Lower lobe of right lung (tissue), 2 donors: ENCODE data around the gene ZNF688. TPM values are rescaled to one million over a fixed set of nuclear protein-coding genes. Genes with fewer than 3 reads are reported as not detected.

Experiments used
- ATAC-seq, 2 donors: fragments of 200-7000 bp; cut with Tn5 transposase; one replicate each; pipeline ENCODE4 v1.9.1; 2020 to 2022; ENCODE audit warnings: mild to moderate bottlenecking in 2 of 2, moderate library complexity in 2 of 2
- DNase-seq: peaks from one replicate; pipeline ENCODE4 v3.0.0-alpha.2; 2020
- H3K27ac ChIP-seq: fragments of 200-600 bp; one replicate; pipeline ENCODE4 v1.8.0; 2022
- H3K27me3 ChIP-seq: fragments of 200-600 bp; one replicate; pipeline ENCODE4 v1.8.0; 2022; ENCODE audit warnings: low read depth
- H3K36me3 ChIP-seq: fragments of 200-600 bp; one replicate; pipeline ENCODE4 v1.8.0; 2022; ENCODE audit warnings: mild to moderate bottlenecking
- H3K4me1 ChIP-seq: fragments of 200-600 bp; one replicate; pipeline ENCODE4 v1.8.0; 2022
- H3K4me3 ChIP-seq: fragments of 200-600 bp; one replicate; pipeline ENCODE4 v1.8.0; 2022; ENCODE audit warnings: mild to moderate bottlenecking
- H3K9me3 ChIP-seq: fragments of 200-600 bp; one replicate; pipeline ENCODE4 v1.8.0; 2022
- CTCF ChIP-seq: fragments of 200-600 bp; IDR thresholded peaks from one replicate; pipeline ENCODE4 v1.8.0; 2022; ENCODE audit warnings: antibody characterized with exemption, mild to moderate bottlenecking
- intact Hi-C: fragments of 100-400 bp; cut with DNase I; formaldehyde crosslinking; loops from one replicate; pipeline ENCODE4 v1.11.0; 2022
- total RNA-seq: library from RNA; stranded (reverse); fragmentation: NEBNext Ultra II Directional; extraction: Animal tissue kit (Norgen Biotek cat#: 25700); gene quantifications from one replicate; pipeline ENCODE4 v1.2.1, GENCODE V29; 2021
- donor health status: DM: no; HTN: yes; CAD: no; lungs with severe emphysema.

ZNF688 gene
- total RNA-seq, 1 donor from 2014 or later, result 13.5 TPM

DNA sequence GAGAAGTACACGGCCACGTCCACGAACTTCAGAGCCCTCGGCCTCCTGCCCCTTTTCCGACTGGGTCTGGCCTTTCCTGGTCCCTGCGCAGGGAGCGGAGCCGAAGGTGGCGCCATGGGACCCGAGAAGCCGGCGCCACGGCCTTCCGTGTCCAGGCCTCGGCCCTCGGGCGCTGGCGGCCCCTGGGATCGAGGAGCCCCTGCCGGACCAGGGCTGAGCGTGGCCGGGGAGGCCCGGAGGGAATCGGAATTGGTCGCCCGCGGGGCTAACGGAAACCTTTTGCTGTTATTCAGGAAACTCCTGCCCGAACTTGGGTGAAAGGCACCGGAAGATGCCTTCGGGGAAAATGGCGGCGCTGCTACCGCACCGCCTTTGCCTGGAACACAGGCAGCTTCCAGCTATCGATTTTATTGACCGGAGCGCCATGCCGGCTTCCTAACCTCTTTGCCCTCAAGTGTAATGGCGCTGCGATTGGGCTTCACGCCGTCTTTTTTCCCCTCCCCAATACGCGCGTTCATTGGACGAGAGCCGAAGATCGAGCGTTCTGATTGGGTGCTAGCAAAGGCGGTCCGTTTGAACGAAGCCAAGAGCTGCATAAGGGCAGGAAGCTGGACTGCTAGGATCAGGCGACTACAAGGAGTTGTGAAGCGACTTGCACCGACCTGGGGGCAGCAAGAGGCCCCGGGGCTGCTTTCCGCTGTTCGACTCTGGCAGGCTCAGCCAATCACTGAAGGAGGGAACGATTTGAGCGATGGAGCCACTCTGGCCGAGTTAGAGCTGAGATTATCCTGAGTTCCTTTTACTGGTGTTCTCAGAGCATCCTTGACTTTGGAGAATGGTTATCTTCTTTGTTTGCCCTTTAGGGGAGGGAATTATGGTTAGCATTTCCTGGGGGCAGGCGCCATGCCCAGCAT lies 38.7 kb upstream of the ZNF688 start, which contains the start of gene ZNF689:
ZNF689 (minus strand) TSS at position 464 of the 914 bp plus-strand sequence; CDS start at position 116, 348 bp downstream.
- H3K9me3 ChIP-seq, result no peaks in the 10 kb centered on the region
- no peak for TF ChIP-seq CTCF
- H3K27me3 ChIP-seq, result no peaks in the 10 kb centered on the region
- H3K27ac ChIP-seq, result peak within 1 kb of the TSS; percentile 100
- H3K36me3 ChIP-seq, result peaks cover 32% of the 10 kb centered on the region
- ATAC-seq (peak; percentile 97 to 98), DNase-seq (peak; percentile 88)
- peak within 1 kb of the TSS; percentile 99 for H3K4me3 ChIP-seq
- intact Hi-C loops, result no loop called here
- peaks cover 14% of the 10 kb centered on the region for H3K4me1 ChIP-seq

GRCh38 chr16:30609002-30609925 lies 37.8 kb upstream of the ZNF688 start:
- Histone ChIP-seq H3K27ac (peak overlapping the region; percentile 100), H3K4me3 (peak overlapping the region; percentile 99), H3K4me1 (peaks cover 14% of the 10 kb centered on the region), H3K36me3 (peaks cover 41% of the 10 kb centered on the region), H3K27me3 (no peaks in the 10 kb centered on the region), H3K9me3 (no peaks in the 10 kb centered on the region)
- DNase-seq (peak; percentile 74), ATAC-seq (peak; percentile 83 to 86)
- intact Hi-C loops, result no loop called here
- no peak for TF ChIP-seq CTCF

- Histone ChIP-seq H3K27ac (no peak overlapping the region), H3K27me3 (no peaks in the 10 kb centered on the region), H3K36me3 (peaks cover 63% of the 10 kb centered on the region), H3K4me3 (no peak overlapping the region), H3K9me3 (no peaks in the 10 kb centered on the region), H3K4me1 (peaks cover 29% of the 10 kb centered on the region)
- DNase-seq (no peak), ATAC-seq (no peak)
- no peak for TF ChIP-seq CTCF
- intact Hi-C loops, result no loop called here
Measured at GRCh38 chr16:30606004-30606403, 34.5 kb upstream of the ZNF688 start.

DNA sequence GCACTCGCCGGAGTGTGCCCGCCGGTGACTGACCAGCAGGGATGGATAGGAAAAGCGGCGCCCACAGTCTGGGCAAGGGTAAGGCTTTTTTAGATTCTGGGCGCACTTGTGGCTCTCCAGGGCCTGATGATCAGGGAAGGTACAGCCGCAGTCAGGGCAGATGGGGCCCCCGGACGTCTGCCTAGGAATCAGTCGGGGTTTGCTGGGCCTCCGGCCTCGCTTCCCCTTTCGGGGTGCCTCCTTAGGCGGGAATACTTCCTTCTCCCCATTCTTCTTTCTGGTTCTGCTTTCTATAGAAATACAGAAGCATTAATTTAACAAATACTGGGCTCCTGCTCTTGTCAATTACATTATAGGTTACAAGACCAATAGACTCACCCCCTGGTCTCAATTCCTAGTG lies 33.6 kb upstream of the ZNF688 start:
- no peaks in the 10 kb centered on the region for H3K27me3 ChIP-seq
- peaks cover 63% of the 10 kb centered on the region for H3K36me3 ChIP-seq
- TF ChIP-seq CTCF, result no peak
- H3K4me3 ChIP-seq, result no peak overlapping the region
- intact Hi-C loops, result no loop called here
- no peak for ATAC-seq
- no peaks in the 10 kb centered on the region for H3K9me3 ChIP-seq
- H3K27ac ChIP-seq, result no peak overlapping the region
- DNase-seq, result no peak
- H3K4me1 ChIP-seq, result peaks cover 29% of the 10 kb centered on the region

GRCh38 chr16:30604316-30604947 lies 32.9 kb upstream of the ZNF688 start:
- H3K4me3 ChIP-seq, result no peak overlapping the region
- H3K27me3 ChIP-seq, result no peaks in the 10 kb centered on the region
- H3K4me1 ChIP-seq, result peaks cover 29% of the 10 kb centered on the region
- no peak for TF ChIP-seq CTCF
- DNase-seq, result no peak
- ATAC-seq, result no peak
- intact Hi-C loops, result no loop called here
- no peaks in the 10 kb centered on the region for H3K9me3 ChIP-seq
- H3K27ac ChIP-seq, result no peak overlapping the region
- peaks cover 63% of the 10 kb centered on the region for H3K36me3 ChIP-seq
